SK-N-SH (cell line): ENCODE results near the gene NFIX. TPM values are rescaled to one million over a fixed set of nuclear protein-coding genes. Genes with fewer than 3 reads are reported as not detected.

Experiments
- CTCF ChIA-PET: fragments of 300-600, 350-600 bp; formaldehyde crosslinking; extraction: SDS; loops from one replicate; lab custom pipeline; 2021; lab: Yijun Ruan, JAX
- POLR2A ChIA-PET: fragments of 350-600 bp; sonication (Branson Sonifier 250); formaldehyde crosslinking; extraction: SDS; loops from one replicate; lab custom pipeline; 2020; ENCODE audit warnings: antibody characterized with exemption, inconsistent platforms; lab: Yijun Ruan, JAX
- DNase-seq: peaks from one replicate; pipeline ENCODE4 v3.0.0; 2012
- H2AFZ ChIP-seq: fragments of 200-600 bp; sonication (generic); 2 replicates; pipeline ENCODE4 v1.8.1; 2016; ENCODE audit warnings: antibody characterized with exemption, mild to moderate bottlenecking, low read depth
- H3F3A ChIP-seq: fragments of 200-600 bp; sonication (generic); replicated peaks from 2 replicates; pipeline ENCODE3; 2016; ENCODE audit warnings: antibody characterized with exemption, mild to moderate bottlenecking; ENCODE audit not compliant: insufficient read depth
- H3K27ac ChIP-seq, 2 experiments: fragments of 200-500 bp in 1 of 2; fragments of 200-600 bp in 1 of 2; sonication (Bioruptor generic) in 1 of 2; sonication (generic), shearing (Covaris generic) in 1 of 2; 2 replicates each; pipeline versions ENCODE4 v1.5.1 to v1.6.1; 2014 to 2016; ENCODE audit warnings: low read depth in 2 of 2, inconsistent platforms in 1 of 2, low read length in 1 of 2, mild to moderate bottlenecking in 1 of 2, mixed read lengths in 1 of 2
- H3K27me3 ChIP-seq: fragments of 200-600 bp; sonication (generic), shearing (Covaris generic); 2 replicates; pipeline ENCODE4 v1.6.1; 2016; ENCODE audit warnings: mixed run types; ENCODE audit not compliant: insufficient read depth
- H3K36me3 ChIP-seq, 2 experiments: fragments of 200-500 bp in 1 of 2; fragments of 200-600 bp in 1 of 2; sonication (Bioruptor generic) in 1 of 2; sonication (generic) in 1 of 2; replicated peaks in 1 of 2; 2 replicates each; pipeline versions ENCODE3 to v1.5.1; 2014 to 2016; ENCODE audit warnings: low read length in 1 of 2, mild to moderate bottlenecking in 1 of 2; ENCODE audit not compliant: insufficient read depth in 2 of 2, control insufficient read depth in 1 of 2
- H3K4me1 ChIP-seq, 2 experiments: fragments of 200-500 bp in 1 of 2; fragments of 200-600 bp in 1 of 2; sonication (Bioruptor generic) in 1 of 2; sonication (generic), shearing (Covaris generic) in 1 of 2; 2 replicates each; pipeline versions ENCODE4 v1.5.1 to v1.6.1; 2014 to 2016; ENCODE audit warnings: low read depth in 1 of 2, low read length in 1 of 2, mixed run types in 1 of 2; ENCODE audit not compliant: insufficient read depth in 2 of 2, control insufficient read depth in 1 of 2
- H3K4me2 ChIP-seq: fragments of 200-600 bp; sonication (generic), shearing (Covaris generic); 2 replicates; pipeline ENCODE4 v1.6.1; 2017; ENCODE audit warnings: mixed run types
- H3K4me3 ChIP-seq, 2 experiments: fragments of 200-500 bp in 1 of 2; fragments of 200-600 bp in 1 of 2; sonication (Bioruptor generic) in 1 of 2; sonication (generic), shearing (Covaris generic) in 1 of 2; 2 replicates each; pipeline versions ENCODE4 v1.5.1 to v1.8.1; 2014 to 2016; ENCODE audit warnings: low read depth in 2 of 2, inconsistent platforms in 1 of 2, low read length in 1 of 2, mild to moderate bottlenecking in 1 of 2, mixed read lengths in 1 of 2, moderate library complexity in 1 of 2
- H3K79me2 ChIP-seq: fragments of 200-600 bp; sonication (generic); 2 replicates; pipeline ENCODE4 v1.8.1; 2017; ENCODE audit warnings: mild to moderate bottlenecking; ENCODE audit not compliant: insufficient read depth
- H3K9ac ChIP-seq: fragments of 200-600 bp; sonication (generic); 2 replicates; pipeline ENCODE4 v1.6.1; 2017; ENCODE audit warnings: mixed run types
- H3K9me2 ChIP-seq: fragments of 200-600 bp; sonication (generic); 2 replicates; pipeline ENCODE4 v1.6.1; 2017; ENCODE audit warnings: mixed run types
- H3K9me3 ChIP-seq: fragments of 200-600 bp; sonication (generic); 2 replicates; pipeline ENCODE4 v1.6.1; 2017; ENCODE audit warnings: mixed run types, mild to moderate bottlenecking, moderate library complexity
- H4K20me1 ChIP-seq: fragments of 200-600 bp; sonication (generic); 2 replicates; pipeline ENCODE4 v1.6.1; 2017; ENCODE audit warnings: mild to moderate bottlenecking, mixed run types; ENCODE audit not compliant: insufficient read depth
- CTCF ChIP-seq: fragments of 200-600 bp; sonication (generic); IDR thresholded peaks from 2 replicates; pipeline ENCODE4 v1.6.1; 2017; ENCODE audit warnings: antibody characterized with exemption, mild to moderate bottlenecking, moderate library complexity
- EP300 ChIP-seq, 2 experiments: IDR thresholded peaks; 2 replicates each; pipeline versions ENCODE4 v1.4.0 to v1.6.1; 2012; ENCODE audit warnings: borderline replicate concordance in 1 of 2, low read depth in 1 of 2, low read length in 1 of 2
- EZH2phosphoT487 ChIP-seq: fragments of 200-600 bp; sonication (generic); IDR thresholded peaks from 2 replicates; pipeline ENCODE4 v1.6.1; 2017; ENCODE audit warnings: low read depth, mixed run types, mild to moderate bottlenecking, antibody characterized with exemption, moderate library complexity, borderline replicate concordance
- FOSL2 ChIP-seq: IDR thresholded peaks from 2 replicates; pipeline ENCODE4 v1.4.0; 2012; ENCODE audit warnings: low read depth, mild to moderate bottlenecking, moderate library complexity, borderline replicate concordance
- FOXM1 ChIP-seq: IDR thresholded peaks from 2 replicates; pipeline ENCODE4 v1.4.0; 2012; ENCODE audit warnings: low read depth, mild to moderate bottlenecking
- GATA2 ChIP-seq: sonication (generic); formaldehyde crosslinking; IDR thresholded peaks from 2 replicates; pipeline ENCODE4 v1.5.0; 2020; ENCODE audit warnings: mild to moderate bottlenecking, missing genetic modification reagents
- IRF3 ChIP-seq: fragments of 150-350 bp; IDR thresholded peaks from 2 replicates; pipeline ENCODE4 v1.6.1; 2016; ENCODE audit warnings: mild to moderate bottlenecking, low read depth, low read length
- JUND ChIP-seq: IDR thresholded peaks from 2 replicates; pipeline ENCODE4 v1.4.0; 2012
- MXI1 ChIP-seq: IDR thresholded peaks from 2 replicates; pipeline ENCODE4 v1.6.1; 2012; ENCODE audit warnings: mild to moderate bottlenecking, low read depth, low read length, improper control_type of control experiment
- RFX5 ChIP-seq: IDR thresholded peaks from 2 replicates; pipeline ENCODE4 v1.6.1; 2012; ENCODE audit warnings: mild to moderate bottlenecking, improper control_type of control experiment, low read length
- TCF12 ChIP-seq: IDR thresholded peaks from 2 replicates; pipeline ENCODE4 v1.4.0; 2012
- YY1 ChIP-seq: IDR thresholded peaks from 2 replicates; pipeline ENCODE4 v1.4.0; 2012; ENCODE audit warnings: low read depth, mild to moderate bottlenecking
- ZBTB33 ChIP-seq: IDR thresholded peaks from 2 replicates; pipeline ENCODE4 v1.4.0; 2012; ENCODE audit warnings: low read depth, borderline replicate concordance
- WGBS: methylation state at CpG from one replicate; pipeline ENCODE4 v1.1.6; 2017; ENCODE audit warnings: low lambda C conversion rate; 5-methylcytosine and 5-hydroxymethylcytosine counted together
- polyA plus RNA-seq, 3 experiments: library from polyadenylated mRNA; depleted of rRNA; stranded (reverse); fragments of >200 nt; gene quantifications; 2 replicates each; pipeline ENCODE4 v1.2.3, GENCODE V29; 2012
- TF ChIP-seq, protein P1 (sequence below): IDR thresholded peaks from 2 replicates; pipeline ENCODE4 v1.6.1; 2012; ENCODE audit warnings: mild to moderate bottlenecking, low read depth, low read length, moderate library complexity
- TF ChIP-seq, protein P2 (sequence below): IDR thresholded peaks from 2 replicates; pipeline ENCODE4 v1.4.0; 2012; ENCODE audit warnings: low read depth, borderline replicate concordance

NFIX gene
- polyA plus RNA-seq, 1 of the 3 experiments (the other 2 are of a cell fraction) = 14.8 TPM

GRCh38 chr19:13102666-13103580, 107.6 kb downstream of the NFIX start, which contains the start of gene LYL1 (continued):
- no peak for TF ChIP-seq FOSL2
- TF ChIP-seq RFX5 = no peak
- peak; percentile 97 for TF ChIP-seq GATA2 (CRISPR knock-in tag)
- TF ChIP-seq, protein P1, sequence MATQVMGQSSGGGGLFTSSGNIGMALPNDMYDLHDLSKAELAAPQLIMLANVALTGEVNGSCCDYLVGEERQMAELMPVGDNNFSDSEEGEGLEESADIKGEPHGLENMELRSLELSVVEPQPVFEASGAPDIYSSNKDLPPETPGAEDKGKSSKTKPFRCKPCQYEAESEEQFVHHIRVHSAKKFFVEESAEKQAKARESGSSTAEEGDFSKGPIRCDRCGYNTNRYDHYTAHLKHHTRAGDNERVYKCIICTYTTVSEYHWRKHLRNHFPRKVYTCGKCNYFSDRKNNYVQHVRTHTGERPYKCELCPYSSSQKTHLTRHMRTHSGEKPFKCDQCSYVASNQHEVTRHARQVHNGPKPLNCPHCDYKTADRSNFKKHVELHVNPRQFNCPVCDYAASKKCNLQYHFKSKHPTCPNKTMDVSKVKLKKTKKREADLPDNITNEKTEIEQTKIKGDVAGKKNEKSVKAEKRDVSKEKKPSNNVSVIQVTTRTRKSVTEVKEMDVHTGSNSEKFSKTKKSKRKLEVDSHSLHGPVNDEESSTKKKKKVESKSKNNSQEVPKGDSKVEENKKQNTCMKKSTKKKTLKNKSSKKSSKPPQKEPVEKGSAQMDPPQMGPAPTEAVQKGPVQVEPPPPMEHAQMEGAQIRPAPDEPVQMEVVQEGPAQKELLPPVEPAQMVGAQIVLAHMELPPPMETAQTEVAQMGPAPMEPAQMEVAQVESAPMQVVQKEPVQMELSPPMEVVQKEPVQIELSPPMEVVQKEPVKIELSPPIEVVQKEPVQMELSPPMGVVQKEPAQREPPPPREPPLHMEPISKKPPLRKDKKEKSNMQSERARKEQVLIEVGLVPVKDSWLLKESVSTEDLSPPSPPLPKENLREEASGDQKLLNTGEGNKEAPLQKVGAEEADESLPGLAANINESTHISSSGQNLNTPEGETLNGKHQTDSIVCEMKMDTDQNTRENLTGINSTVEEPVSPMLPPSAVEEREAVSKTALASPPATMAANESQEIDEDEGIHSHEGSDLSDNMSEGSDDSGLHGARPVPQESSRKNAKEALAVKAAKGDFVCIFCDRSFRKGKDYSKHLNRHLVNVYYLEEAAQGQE = no peak
- TF ChIP-seq JUND = no peak
- peak in 1 of 2 experiments; percentile 56; a peak in 1 of 4 replicates for TF ChIP-seq EP300 (IDR thresholded peaks at IDR 0.05; ENCODE audit: borderline replicate concordance in 1 of 2, low read depth in 1 of 2, low read length in 1 of 2)
- TF ChIP-seq TCF12 = no peak
- TF ChIP-seq YY1 = 0 out of 2 replicates have a peak, but pooled peaks have one; percentile 24
- peak; percentile 22; the same call in 1 of the 2 replicates for TF ChIP-seq MXI1
- TF ChIP-seq, all 33 proteins: peak for 7

GRCh38 chr19:13103581-13104359, 108.5 kb downstream of the NFIX start:
- Histone ChIP-seq H3K4me3 (no peak overlapping the region), H3K79me2 (peaks cover 12% of the 10 kb centered on the region; the same call in 1 of the 2 replicates), H3F3A (peaks cover 5% of the 10 kb centered on the region), H2AFZ (no peak overlapping the region), H3K36me3 (peaks cover 0 to 13% of the 10 kb centered on the region in 2 experiments), H3K9ac (no peak overlapping the region), H3K27ac (peak overlapping the region in 1 of 2 experiments; percentile 92; a peak in 2 of 4 replicates), H3K4me1 (peaks cover 0 to 24% of the 10 kb centered on the region in 2 experiments; a peak in 3 of 4 replicates), H3K4me2 (no peak overlapping the region), H3K9me3 (no peaks in the 10 kb centered on the region), H3K9me2 (no peaks in the 10 kb centered on the region), H3K27me3 (no peaks in the 10 kb centered on the region), H4K20me1 (no peaks in the 10 kb centered on the region)
- DNase-seq = no peak
- ChIA-PET POLR2A (interaction anchor here (0.7 kb wide), 1 partner anchor 121 kb away, joined by 6 read pairs; no protein-coding TSS in a partner anchor), CTCF (interaction anchor here (0.6 to 9.5 kb wide), 14 partner anchors 11 to 139 kb away, joined by 3 to 76 read pairs (median 4); no protein-coding TSS in a partner anchor)
- WGBS = 94% methylated on average over 10 of the region's 13 CpGs
- TF ChIP-seq EZH2phosphoT487 = no peak
- no peak for TF ChIP-seq ZBTB33
- TF ChIP-seq TCF12 = no peak
- no peak for TF ChIP-seq RFX5
- TF ChIP-seq FOXM1 = no peak
- TF ChIP-seq, protein P2, sequence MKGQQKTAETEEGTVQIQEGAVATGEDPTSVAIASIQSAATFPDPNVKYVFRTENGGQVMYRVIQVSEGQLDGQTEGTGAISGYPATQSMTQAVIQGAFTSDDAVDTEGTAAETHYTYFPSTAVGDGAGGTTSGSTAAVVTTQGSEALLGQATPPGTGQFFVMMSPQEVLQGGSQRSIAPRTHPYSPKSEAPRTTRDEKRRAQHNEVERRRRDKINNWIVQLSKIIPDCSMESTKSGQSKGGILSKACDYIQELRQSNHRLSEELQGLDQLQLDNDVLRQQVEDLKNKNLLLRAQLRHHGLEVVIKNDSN = no peak
- TF ChIP-seq CTCF = no peak
- no peak for TF ChIP-seq IRF3
